Measurements from ENCODE around the gene TTC7B. TPM values are rescaled to one million over a fixed set of nuclear protein-coding genes. Genes with fewer than 3 reads are reported as not detected.

The TTC7B gene
- total and polyA plus RNA-seq, 2 of the 13 experiments (the other 11 are each of a cell fraction or from before 2014, with no cell fraction given), result 1.3 to 3.2 TPM

DNA sequence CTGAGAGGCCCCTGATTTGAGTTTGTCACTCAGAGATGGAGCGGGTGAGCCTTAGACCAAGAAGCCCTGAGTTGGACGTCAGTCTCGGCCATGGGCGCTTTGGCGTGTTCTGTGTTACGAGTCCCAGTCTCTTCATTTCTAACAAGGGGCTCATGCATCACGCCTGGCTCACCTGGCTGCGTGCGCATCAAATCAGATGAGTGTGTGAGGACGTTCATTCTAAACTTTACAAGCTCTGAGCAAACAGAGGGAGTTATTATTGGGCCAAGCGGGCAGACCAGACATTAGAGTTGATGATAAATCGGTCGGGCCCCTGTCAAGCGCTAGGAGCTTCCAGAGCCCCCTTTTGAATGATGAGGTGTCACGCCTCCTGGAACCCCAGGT is 302.2 kb downstream of the TTC7B start (continued):
- TF ChIP-seq, protein P1, sequence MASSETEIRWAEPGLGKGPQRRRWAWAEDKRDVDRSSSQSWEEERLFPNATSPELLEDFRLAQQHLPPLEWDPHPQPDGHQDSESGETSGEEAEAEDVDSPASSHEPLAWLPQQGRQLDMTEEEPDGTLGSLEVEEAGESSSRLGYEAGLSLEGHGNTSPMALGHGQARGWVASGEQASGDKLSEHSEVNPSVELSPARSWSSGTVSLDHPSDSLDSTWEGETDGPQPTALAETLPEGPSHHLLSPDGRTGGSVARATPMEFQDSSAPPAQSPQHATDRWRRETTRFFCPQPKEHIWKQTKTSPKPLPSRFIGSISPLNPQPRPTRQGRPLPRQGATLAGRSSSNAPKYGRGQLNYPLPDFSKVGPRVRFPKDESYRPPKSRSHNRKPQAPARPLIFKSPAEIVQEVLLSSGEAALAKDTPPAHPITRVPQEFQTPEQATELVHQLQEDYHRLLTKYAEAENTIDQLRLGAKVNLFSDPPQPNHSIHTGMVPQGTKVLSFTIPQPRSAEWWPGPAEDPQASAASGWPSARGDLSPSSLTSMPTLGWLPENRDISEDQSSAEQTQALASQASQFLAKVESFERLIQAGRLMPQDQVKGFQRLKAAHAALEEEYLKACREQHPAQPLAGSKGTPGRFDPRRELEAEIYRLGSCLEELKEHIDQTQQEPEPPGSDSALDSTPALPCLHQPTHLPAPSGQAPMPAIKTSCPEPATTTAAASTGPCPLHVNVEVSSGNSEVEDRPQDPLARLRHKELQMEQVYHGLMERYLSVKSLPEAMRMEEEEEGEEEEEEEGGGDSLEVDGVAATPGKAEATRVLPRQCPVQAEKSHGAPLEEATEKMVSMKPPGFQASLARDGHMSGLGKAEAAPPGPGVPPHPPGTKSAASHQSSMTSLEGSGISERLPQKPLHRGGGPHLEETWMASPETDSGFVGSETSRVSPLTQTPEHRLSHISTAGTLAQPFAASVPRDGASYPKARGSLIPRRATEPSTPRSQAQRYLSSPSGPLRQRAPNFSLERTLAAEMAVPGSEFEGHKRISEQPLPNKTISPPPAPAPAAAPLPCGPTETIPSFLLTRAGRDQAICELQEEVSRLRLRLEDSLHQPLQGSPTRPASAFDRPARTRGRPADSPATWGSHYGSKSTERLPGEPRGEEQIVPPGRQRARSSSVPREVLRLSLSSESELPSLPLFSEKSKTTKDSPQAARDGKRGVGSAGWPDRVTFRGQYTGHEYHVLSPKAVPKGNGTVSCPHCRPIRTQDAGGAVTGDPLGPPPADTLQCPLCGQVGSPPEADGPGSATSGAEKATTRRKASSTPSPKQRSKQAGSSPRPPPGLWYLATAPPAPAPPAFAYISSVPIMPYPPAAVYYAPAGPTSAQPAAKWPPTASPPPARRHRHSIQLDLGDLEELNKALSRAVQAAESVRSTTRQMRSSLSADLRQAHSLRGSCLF (CRISPR knock-in tag; IDR thresholded peaks at IDR 0.05; ENCODE audit: borderline replicate concordance), result no peak
- TF ChIP-seq, protein P2, sequence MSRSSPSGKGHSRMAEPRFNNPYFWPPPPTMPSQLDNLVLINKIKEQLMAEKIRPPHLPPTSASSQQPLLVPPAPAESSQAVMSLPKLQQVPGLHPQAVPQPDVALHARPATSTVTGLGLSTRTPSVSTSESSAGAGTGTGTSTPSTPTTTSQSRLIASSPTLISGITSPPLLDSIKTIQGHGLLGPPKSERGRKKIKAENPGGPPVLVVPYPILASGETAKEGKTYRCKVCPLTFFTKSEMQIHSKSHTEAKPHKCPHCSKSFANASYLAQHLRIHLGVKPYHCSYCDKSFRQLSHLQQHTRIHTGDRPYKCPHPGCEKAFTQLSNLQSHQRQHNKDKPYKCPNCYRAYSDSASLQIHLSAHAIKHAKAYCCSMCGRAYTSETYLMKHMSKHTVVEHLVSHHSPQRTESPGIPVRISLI (CRISPR knock-in tag; IDR thresholded peaks at IDR 0.05; ENCODE audit: borderline replicate concordance), result no peak
- TF ChIP-seq ZNF788 (CRISPR knock-in tag; IDR thresholded peaks at IDR 0.05; ENCODE audit: borderline replicate concordance) (no peak), ESRRA (CRISPR knock-in tag; IDR thresholded peaks at IDR 0.05; ENCODE audit: low read depth) (no peak), ZNF614 (CRISPR knock-in tag; IDR thresholded peaks at IDR 0.05; ENCODE audit: borderline replicate concordance) (0 out of 2 replicates have a peak, but pooled peaks have one; percentile 1), GTF3A (CRISPR knock-in tag; conservative IDR thresholded peaks at IDR 0.05) (no peak)
- TF ChIP-seq, protein P3, sequence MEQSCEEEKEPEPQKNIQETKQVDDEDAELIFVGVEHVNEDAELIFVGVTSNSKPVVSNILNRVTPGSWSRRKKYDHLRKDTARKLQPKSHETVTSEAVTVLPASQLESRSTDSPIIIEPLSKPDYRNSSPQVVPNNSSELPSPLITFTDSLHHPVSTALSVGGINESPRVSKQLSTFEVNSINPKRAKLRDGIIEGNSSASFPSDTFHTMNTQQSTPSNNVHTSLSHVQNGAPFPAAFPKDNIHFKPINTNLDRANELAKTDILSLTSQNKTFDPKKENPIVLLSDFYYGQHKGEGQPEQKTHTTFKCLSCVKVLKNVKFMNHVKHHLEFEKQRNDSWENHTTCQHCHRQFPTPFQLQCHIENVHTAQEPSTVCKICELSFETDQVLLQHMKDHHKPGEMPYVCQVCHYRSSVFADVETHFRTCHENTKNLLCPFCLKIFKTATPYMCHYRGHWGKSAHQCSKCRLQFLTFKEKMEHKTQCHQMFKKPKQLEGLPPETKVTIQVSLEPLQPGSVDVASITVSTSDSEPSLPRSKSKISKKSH (CRISPR knock-in tag; IDR thresholded peaks at IDR 0.05; ENCODE audit: borderline replicate concordance), result no peak
